ENCODE results near the gene GNPTAB. TPM values are rescaled to one million over a fixed set of nuclear protein-coding genes. Genes with fewer than 3 reads are reported as not detected.

The GNPTAB gene
- total RNA-seq, 4 donors from 2014 or later = 26.0 to 64.4 (median 34.3) TPM

DNA sequence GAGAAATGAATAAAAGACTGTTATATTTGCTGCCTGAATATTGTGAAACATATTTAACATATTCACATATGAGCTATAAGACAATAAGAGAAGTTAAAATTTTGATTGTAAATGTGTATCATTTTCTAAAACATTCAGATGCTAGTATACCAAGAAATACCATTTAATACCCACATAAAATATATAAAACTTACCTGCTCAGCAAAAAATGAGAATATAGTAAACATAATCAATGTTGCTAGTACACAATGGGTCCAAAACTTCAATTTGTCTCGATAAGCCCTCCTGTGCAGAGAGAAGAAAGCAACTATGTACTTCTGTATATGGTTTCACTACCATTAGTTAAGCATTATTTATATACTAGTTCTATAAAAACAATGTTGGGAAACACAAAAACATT, 81.9 kb downstream of the GNPTAB start:
- TF ChIP-seq, protein P1, sequence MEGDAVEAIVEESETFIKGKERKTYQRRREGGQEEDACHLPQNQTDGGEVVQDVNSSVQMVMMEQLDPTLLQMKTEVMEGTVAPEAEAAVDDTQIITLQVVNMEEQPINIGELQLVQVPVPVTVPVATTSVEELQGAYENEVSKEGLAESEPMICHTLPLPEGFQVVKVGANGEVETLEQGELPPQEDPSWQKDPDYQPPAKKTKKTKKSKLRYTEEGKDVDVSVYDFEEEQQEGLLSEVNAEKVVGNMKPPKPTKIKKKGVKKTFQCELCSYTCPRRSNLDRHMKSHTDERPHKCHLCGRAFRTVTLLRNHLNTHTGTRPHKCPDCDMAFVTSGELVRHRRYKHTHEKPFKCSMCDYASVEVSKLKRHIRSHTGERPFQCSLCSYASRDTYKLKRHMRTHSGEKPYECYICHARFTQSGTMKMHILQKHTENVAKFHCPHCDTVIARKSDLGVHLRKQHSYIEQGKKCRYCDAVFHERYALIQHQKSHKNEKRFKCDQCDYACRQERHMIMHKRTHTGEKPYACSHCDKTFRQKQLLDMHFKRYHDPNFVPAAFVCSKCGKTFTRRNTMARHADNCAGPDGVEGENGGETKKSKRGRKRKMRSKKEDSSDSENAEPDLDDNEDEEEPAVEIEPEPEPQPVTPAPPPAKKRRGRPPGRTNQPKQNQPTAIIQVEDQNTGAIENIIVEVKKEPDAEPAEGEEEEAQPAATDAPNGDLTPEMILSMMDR (IDR thresholded peaks at IDR 0.05; ENCODE audit: low read depth) = no peak

- TF ChIP-seq, protein P1 (IDR thresholded peaks at IDR 0.05; ENCODE audit: low read depth) = no peak
Observed at GRCh38 chr12:101747697-101748096, 83.1 kb downstream of the GNPTAB start.

DNA sequence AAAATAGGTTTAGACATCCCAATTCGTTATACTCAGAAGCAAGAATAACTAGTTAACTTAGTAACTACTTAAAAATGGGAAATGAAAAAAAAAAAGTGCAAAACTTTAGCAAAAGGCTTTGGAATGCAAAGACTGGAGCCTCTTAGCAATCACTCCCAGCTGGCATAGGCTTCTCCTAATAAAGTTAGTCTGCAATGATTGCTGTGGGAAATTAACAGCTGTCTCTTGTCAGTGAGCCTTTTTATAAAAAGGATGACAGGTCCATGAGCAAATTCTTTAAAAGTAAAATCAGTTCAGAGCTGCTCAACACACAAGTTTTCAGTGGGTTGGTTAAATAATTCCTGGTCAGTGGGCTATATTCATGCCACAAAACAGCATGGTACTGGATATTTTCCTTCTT, 84.1 kb downstream of the GNPTAB start:
- TF ChIP-seq, protein P1 (IDR thresholded peaks at IDR 0.05; ENCODE audit: low read depth) = no peak

DNA sequence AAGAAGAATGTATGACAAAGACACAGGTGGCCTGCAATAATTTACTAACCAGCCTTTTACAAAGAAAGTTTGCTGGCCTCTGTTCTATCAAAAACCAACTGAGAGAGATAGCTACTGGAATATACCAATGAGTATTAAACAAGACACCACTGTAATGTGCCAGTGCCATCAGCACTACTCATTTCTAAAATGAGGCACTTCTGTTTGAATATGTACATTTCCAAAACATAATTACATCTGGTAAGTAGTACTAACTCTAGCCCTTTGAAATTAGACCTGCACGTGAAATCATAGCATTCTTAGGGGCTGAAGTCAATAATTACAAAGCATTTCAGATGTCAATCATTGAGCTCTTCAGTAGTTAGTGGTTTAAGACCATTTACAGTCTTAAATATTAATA, 84.6 kb downstream of the GNPTAB start:
- TF ChIP-seq, protein P1 (IDR thresholded peaks at IDR 0.05; ENCODE audit: low read depth) = no peak

DNA sequence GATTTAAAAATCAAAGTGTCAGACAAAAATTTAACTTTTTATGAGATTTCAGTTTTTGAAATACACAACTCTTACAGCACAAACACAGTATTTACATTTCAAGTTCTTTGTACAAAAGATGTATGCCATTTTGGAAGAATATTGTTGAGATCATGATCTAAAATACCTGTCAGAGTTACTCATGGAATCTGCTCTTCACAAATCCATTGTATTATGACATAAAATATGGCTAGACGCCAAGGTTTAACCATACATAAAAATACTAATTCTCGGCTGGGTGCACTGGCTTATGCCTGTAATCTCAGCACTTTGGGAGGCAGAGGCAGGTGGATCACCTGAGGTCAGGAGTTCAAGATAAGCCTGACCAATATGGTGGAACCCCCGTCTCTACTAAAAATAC, 85.3 kb downstream of the GNPTAB start:
- TF ChIP-seq, protein P1 (IDR thresholded peaks at IDR 0.05; ENCODE audit: low read depth) = no peak

GRCh38 chr12:101743724-101744472, 86.9 kb downstream of the GNPTAB start:
- TF ChIP-seq, protein P1 (IDR thresholded peaks at IDR 0.05; ENCODE audit: low read depth) = no peak

GRCh38 chr12:101743242-101743641, 87.5 kb downstream of the GNPTAB start:
- TF ChIP-seq, protein P1 (IDR thresholded peaks at IDR 0.05; ENCODE audit: low read depth) = no peak

Data from subcutaneous adipose tissue (tissue), 4 donors.